Mesothelial cell of epicardium (in vitro differentiated cells): ENCODE results near the gene GPR141. TPM values are rescaled to one million over a fixed set of nuclear protein-coding genes. Genes with fewer than 3 reads are reported as not detected.

Experiments used
- DNase-seq, 2 experiments: peaks; one replicate each; pipeline ENCODE4 v3.0.0; 2021; ENCODE audit warnings: low spot score in 2 of 2; ENCODE audit not compliant: unreplicated experiment in 2 of 2
- H3K27ac Mint-ChIP-seq: 2 replicates; pipeline ENCODE4 v1.8.0; 2021; ENCODE audit warnings: mixed read lengths
- H3K27me3 Mint-ChIP-seq: 2 replicates; pipeline ENCODE4 v1.8.0; 2021; ENCODE audit warnings: low read depth, mixed read lengths
- H3K36me3 Mint-ChIP-seq: 2 replicates; pipeline ENCODE4 v1.8.0; 2021; ENCODE audit warnings: mixed read lengths
- H3K4me1 Mint-ChIP-seq: 2 replicates; pipeline ENCODE4 v1.8.0; 2021; ENCODE audit warnings: mixed read lengths
- H3K4me3 Mint-ChIP-seq: 2 replicates; pipeline ENCODE4 v1.8.0; 2021; ENCODE audit warnings: mild to moderate bottlenecking, moderate library complexity, mixed read lengths
- H3K9me3 Mint-ChIP-seq: 2 replicates; pipeline ENCODE4 v1.8.0; 2021; ENCODE audit warnings: mixed read lengths
- total RNA-seq: library from RNA; stranded (reverse); gene quantifications from 3 replicates; pipeline ENCODE4 v1.2.1, GENCODE V29; 2021
- TF ChIP-seq, protein P1 (sequence below): fragments of 200-600 bp; sonication (generic); IDR thresholded peaks from one replicate; pipeline ENCODE4 v1.5.0; 2021; ENCODE audit warnings: antibody characterized with exemption; ENCODE audit not compliant: unreplicated experiment

GPR141 gene
- total RNA-seq, 1 donor from 2014 or later: 1.0 TPM

- H3K27ac Mint-ChIP-seq: peak overlapping the region; percentile 54
- DNase-seq: no peak
- TF ChIP-seq, protein P1, sequence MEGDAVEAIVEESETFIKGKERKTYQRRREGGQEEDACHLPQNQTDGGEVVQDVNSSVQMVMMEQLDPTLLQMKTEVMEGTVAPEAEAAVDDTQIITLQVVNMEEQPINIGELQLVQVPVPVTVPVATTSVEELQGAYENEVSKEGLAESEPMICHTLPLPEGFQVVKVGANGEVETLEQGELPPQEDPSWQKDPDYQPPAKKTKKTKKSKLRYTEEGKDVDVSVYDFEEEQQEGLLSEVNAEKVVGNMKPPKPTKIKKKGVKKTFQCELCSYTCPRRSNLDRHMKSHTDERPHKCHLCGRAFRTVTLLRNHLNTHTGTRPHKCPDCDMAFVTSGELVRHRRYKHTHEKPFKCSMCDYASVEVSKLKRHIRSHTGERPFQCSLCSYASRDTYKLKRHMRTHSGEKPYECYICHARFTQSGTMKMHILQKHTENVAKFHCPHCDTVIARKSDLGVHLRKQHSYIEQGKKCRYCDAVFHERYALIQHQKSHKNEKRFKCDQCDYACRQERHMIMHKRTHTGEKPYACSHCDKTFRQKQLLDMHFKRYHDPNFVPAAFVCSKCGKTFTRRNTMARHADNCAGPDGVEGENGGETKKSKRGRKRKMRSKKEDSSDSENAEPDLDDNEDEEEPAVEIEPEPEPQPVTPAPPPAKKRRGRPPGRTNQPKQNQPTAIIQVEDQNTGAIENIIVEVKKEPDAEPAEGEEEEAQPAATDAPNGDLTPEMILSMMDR: no peak
- no peaks in the 10 kb centered on the region for H3K36me3 Mint-ChIP-seq
- peaks cover 1% of the 10 kb centered on the region for H3K9me3 Mint-ChIP-seq
- no peaks in the 10 kb centered on the region for H3K27me3 Mint-ChIP-seq
- H3K4me1 Mint-ChIP-seq: peaks cover 11% of the 10 kb centered on the region
- no peak overlapping the region for H3K4me3 Mint-ChIP-seq
These were observed 41.2 kb downstream of the GPR141 start for GRCh38 chr7:37724732-37725131.

GRCh38 chr7:37726016-37726415, 42.5 kb downstream of the GPR141 start:
- H3K4me3 Mint-ChIP-seq: no peak overlapping the region
- TF ChIP-seq, protein P1: no peak
- no peak for DNase-seq
- H3K27ac Mint-ChIP-seq: no peak overlapping the region
- peaks cover 20% of the 10 kb centered on the region for H3K4me1 Mint-ChIP-seq
- H3K36me3 Mint-ChIP-seq: no peaks in the 10 kb centered on the region
- H3K27me3 Mint-ChIP-seq: no peaks in the 10 kb centered on the region
- H3K9me3 Mint-ChIP-seq: no peaks in the 10 kb centered on the region

DNA sequence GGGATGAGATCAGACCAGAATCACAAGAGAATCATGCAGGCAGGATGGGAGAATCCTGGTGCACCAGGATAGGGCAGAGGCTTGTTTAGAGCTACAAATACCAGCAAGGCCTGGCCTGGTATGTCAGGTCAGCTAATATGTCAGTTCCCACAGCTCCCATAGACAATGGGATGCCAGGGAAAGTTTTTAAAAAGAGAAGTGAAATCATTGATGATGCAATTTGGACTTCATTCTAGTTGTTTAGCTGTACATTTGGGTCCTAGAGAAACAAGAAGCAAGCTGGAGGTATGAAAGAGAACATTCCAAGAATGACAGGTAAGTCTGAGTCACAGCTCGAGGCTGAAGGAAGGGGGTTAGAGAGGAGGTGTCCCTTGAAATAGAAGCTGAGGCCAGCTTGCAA, 45.2 kb downstream of the GPR141 start:
- no peaks in the 10 kb centered on the region for H3K36me3 Mint-ChIP-seq
- peaks cover 20% of the 10 kb centered on the region for H3K4me1 Mint-ChIP-seq
- no peak overlapping the region for H3K27ac Mint-ChIP-seq
- no peaks in the 10 kb centered on the region for H3K9me3 Mint-ChIP-seq
- TF ChIP-seq, protein P1: no peak
- no peak overlapping the region for H3K4me3 Mint-ChIP-seq
- no peak for DNase-seq
- H3K27me3 Mint-ChIP-seq: peaks cover 4% of the 10 kb centered on the region

GRCh38 chr7:37729181-37729580, 45.6 kb downstream of the GPR141 start:
- no peaks in the 10 kb centered on the region for H3K36me3 Mint-ChIP-seq
- no peaks in the 10 kb centered on the region for H3K9me3 Mint-ChIP-seq

GRCh38 chr7:37730501-37730900, 46.9 kb downstream of the GPR141 start:
- Mint-ChIP-seq H3K27ac (no peak overlapping the region), H3K36me3 (no peaks in the 10 kb centered on the region), H3K9me3 (no peaks in the 10 kb centered on the region), H3K4me3 (no peak overlapping the region), H3K27me3 (peaks cover 6% of the 10 kb centered on the region), H3K4me1 (peaks cover 16% of the 10 kb centered on the region)
- TF ChIP-seq, protein P1: no peak
- no peak for DNase-seq

More at GRCh38 chr7:37729181-37729580, 45.6 kb downstream of the GPR141 start:
- no peak overlapping the region for H3K4me3 Mint-ChIP-seq
- DNase-seq: no peak
- TF ChIP-seq, protein P1: no peak
- peaks cover 20% of the 10 kb centered on the region for H3K4me1 Mint-ChIP-seq
- no peak overlapping the region for H3K27ac Mint-ChIP-seq
- peaks cover 4% of the 10 kb centered on the region for H3K27me3 Mint-ChIP-seq

DNA sequence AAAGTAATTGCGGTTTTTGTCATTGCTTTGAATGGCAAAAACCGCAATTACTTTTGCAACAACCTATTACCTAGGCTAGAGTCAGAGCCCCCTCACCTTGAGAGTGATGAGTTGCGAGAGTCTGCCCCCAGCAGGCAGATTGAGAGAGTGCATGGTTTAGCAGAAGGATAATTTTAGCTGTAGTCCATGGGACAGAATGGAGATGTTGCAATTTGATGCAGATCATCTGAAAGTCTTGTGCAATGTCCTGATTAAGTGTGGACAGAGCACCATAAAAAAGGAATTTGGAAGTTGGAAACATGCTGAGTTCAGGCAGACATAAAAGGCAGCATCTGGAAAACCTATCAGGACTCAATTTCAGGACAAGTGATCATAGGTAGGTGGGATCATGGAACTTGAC, 48.7 kb downstream of the GPR141 start:
- Mint-ChIP-seq H3K27ac (no peak overlapping the region), H3K9me3 (no peaks in the 10 kb centered on the region), H3K36me3 (no peaks in the 10 kb centered on the region), H3K4me1 (peaks cover 15% of the 10 kb centered on the region), H3K4me3 (no peak overlapping the region), H3K27me3 (peaks cover 6% of the 10 kb centered on the region)
- TF ChIP-seq, protein P1: peak; percentile 48
- DNase-seq: no peak
